GM12864 (cell line): Measurements from ENCODE around the gene UTP3.
A peak's percentile ranks its signal among the peaks of the same experiment; 100 is the strongest.
"Not testable (repeated sequence)": the region's sequence is repeated elsewhere in the genome, so short reads cannot be mapped to it uniquely, and the experiment has no call there.

ENCODE experiments used
- DNase-seq: peaks from one replicate; pipeline ENCODE4 v3.0.0-alpha.2; 2011; ENCODE audit warnings: low read depth
- H3K4me3 ChIP-seq: 2 replicates; pipeline ENCODE4 v1.5.1; 2011; ENCODE audit warnings: mild to moderate bottlenecking, low read depth, low read length, control low read depth
- TF ChIP-seq, protein P1 (sequence below): IDR thresholded peaks from 2 replicates; pipeline ENCODE4 v1.5.1; 2011; ENCODE audit warnings: low read depth, mild to moderate bottlenecking, moderate library complexity, low read length, control low read depth, inconsistent platforms; ENCODE audit errors: missing control alignments

Gene UTP3

DNA sequence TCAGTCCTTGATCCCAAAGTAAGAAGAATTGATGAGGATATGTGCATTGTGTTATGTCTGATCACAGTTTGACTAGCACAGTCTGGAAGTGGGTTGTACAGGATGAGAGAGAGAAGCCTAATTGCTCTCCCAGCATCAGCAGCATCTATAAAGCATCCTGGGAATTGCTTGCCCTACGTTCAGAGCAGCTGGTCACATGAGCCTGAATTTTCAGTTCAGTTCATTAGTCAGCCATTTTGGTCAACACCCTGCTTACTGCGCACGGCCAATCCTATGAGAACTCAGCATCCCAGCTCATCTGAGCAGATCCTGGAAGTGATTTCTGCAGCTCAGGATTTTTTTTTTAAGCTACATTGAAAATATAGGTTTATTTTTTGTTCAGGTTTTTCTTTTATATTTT, 33.4 kb downstream of the UTP3 start, which contains the start of gene RUFY3:
Gene RUFY3 (plus strand): TSS at position 218 of the 400 bp plus-strand sequence. CDS start 610 bp downstream, outside the sequence.
- no peak within 1 kb of the TSS for H3K4me3 ChIP-seq
- TF ChIP-seq, protein P1, sequence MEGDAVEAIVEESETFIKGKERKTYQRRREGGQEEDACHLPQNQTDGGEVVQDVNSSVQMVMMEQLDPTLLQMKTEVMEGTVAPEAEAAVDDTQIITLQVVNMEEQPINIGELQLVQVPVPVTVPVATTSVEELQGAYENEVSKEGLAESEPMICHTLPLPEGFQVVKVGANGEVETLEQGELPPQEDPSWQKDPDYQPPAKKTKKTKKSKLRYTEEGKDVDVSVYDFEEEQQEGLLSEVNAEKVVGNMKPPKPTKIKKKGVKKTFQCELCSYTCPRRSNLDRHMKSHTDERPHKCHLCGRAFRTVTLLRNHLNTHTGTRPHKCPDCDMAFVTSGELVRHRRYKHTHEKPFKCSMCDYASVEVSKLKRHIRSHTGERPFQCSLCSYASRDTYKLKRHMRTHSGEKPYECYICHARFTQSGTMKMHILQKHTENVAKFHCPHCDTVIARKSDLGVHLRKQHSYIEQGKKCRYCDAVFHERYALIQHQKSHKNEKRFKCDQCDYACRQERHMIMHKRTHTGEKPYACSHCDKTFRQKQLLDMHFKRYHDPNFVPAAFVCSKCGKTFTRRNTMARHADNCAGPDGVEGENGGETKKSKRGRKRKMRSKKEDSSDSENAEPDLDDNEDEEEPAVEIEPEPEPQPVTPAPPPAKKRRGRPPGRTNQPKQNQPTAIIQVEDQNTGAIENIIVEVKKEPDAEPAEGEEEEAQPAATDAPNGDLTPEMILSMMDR, result no peak
- no peak for DNase-seq

- TF ChIP-seq, protein P1, result no peak
- H3K4me3 ChIP-seq, result no peak overlapping the region
- DNase-seq, result no peak
Observed at GRCh38 chr4:70722199-70722791, 34.0 kb downstream of the UTP3 start.

GRCh38 chr4:70724463-70724862, 36.1 kb downstream of the UTP3 start:
- no peak for DNase-seq
- H3K4me3 ChIP-seq, result no peak overlapping the region
- TF ChIP-seq, protein P1, result no peak

DNA sequence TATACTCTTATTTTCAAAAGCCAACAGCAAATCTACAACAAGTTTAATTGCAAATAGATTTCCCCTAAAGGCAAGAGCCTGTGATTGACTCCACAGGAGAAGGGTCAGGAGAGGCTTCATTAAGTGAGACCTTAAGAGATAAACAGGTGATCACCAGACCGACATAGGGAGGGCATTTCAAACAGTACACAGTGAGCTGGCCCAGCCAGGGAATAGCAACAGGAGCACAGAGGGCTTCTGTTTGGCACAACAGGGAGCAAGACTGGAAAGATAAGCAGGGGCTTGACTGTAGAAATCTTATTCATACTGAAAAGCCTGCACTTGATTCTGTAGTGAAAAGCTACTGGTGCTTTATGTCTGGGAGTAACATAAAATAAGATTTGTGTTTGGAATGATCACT, 37.3 kb downstream of the UTP3 start:
- no peak for DNase-seq
- TF ChIP-seq, protein P1, result no peak

DNA sequence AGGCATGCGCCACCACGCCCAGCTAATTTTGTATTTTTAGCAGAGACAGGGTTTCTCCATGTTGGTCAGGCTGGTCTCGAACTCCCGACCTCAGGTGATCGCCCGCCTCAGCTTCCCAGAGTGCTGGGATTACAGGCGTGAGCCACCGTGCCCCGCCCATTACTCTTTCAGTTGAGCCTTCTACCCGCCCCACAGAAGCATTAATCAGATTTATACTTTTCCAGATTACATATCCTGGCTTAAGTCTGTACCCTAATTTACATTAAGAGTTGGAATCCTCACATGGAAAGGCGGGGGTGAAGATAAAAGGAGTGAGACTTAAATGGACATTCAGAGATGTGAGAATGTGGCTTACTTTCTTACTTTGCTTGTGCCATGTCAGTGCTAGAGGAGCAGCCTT, 38.2 kb downstream of the UTP3 start:
- not testable (repeated sequence) for H3K4me3 ChIP-seq, DNase-seq

More for the DNA sequence above, 37.3 kb downstream of the UTP3 start:
- H3K4me3 ChIP-seq, result no peak overlapping the region

DNA sequence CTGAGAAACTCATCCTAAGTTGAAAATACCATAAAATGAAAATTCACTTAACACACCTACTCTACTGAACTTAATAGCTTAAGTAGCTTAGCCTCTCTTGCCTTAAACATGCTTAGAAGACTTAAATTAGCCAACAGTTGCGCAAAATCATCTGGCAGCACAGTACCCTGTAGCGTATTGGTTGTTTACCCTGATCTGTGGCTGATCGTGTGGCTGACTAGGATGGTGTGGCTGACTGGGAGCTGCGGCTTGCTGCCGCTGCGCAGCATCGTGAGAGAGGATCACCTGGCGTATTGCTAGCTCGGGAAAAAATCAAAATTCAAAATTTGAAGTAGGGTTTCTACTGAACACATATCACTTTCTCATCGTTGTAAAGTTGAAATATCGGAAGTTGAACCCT, 39.8 kb downstream of the UTP3 start:
- no peak overlapping the region for H3K4me3 ChIP-seq
- TF ChIP-seq, protein P1, result no peak
- DNase-seq, result no peak

GRCh38 chr4:70732878-70733277, 44.5 kb downstream of the UTP3 start:
- not testable (repeated sequence) for DNase-seq, H3K4me3 ChIP-seq

DNA sequence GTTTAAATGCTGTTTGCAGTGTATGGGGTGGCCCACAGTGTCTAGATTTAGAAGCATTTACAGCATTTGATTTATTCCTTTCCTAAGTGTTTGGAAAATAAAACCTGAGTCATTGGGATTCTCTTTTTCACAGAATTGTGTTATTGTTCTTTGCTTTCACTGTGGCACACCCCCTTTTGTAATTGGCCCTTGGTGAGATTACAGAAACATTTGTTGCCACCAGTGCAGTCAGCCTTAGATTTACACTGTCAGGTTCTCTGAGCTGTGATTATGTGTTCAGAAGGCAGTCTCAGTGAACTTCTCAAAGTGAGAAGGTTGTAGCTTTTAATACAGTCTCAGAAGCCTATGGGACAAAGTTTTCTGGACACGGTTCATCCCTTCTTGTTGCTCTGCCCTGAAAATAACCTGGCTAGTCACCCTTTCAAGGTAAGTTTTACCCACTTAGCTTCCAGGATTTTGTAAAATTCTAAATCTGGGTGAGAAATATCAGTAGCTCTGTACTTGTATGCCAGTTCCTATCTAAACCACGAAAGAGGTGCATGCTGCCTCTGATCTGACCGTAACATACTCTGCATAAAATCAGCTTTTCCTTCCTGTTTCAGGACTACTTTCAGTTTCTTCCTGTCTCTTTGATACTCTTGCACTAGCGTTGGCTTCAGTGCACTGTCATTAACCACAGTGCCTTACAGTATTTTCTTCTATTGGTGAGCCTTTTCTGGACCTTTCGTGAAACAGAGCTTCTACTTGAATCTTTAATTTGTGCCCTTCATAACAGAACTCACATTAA, 46.0 kb downstream of the UTP3 start:
- DNase-seq, result peak; percentile 77
- peak overlapping the region; percentile 35; the same call in 1 of the 2 replicates for H3K4me3 ChIP-seq

More for the DNA sequence above, 46.0 kb downstream of the UTP3 start:
- TF ChIP-seq, protein P1, result no peak
